Cardiac fibroblast (primary cell): ENCODE results near the gene KLHDC9.

Experiments used
- DNase-seq, 2 donors: peaks; one replicate each; pipeline versions ENCODE4 v3.0.0 to v3.0.0-alpha.2; 2010; ENCODE audit warnings: low read depth in 2 of 2
- H3K4me3 ChIP-seq, 2 donors: replicated peaks in 1 of 2; 1 replicate in 1 of 2; 2 replicates in 1 of 2; pipeline ENCODE4 v1.5.1; 2011; ENCODE audit warnings: low read depth in 2 of 2, low read length in 2 of 2, mild to moderate bottlenecking in 2 of 2, moderate library complexity in 1 of 2
- CTCF ChIP-seq: IDR thresholded peaks from one replicate; pipeline ENCODE4 v1.5.1; 2011; ENCODE audit warnings: low read depth, mild to moderate bottlenecking, low read length, inconsistent platforms

Gene KLHDC9

DNA sequence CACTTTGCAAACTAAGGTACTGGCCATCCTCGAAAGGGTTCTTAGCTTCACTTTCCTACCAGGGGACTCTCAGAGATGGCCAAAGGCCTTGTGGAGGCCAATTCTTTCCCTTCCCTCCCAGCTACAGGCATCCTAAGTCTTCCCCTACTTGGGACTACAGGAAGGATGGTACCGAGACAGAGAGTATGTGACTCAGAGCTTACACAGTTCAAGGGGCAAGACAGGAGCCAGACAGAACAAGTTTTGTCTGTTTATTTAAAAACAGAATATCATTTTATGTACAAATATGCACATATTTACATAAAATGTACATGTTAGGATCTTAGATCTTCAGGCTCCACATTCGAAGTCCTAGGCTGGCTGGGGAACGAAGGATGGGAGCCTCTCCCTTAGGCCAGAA lies 27.4 kb upstream of the KLHDC9 start:
- DNase-seq: peak in 1 of 2 donors; percentile 47
- no peak for TF ChIP-seq CTCF
- no peak overlapping the region for H3K4me3 ChIP-seq

- TF ChIP-seq CTCF: peak; percentile 71
- peak; percentile 66 to 72 for DNase-seq
- no peak overlapping the region for H3K4me3 ChIP-seq
These were observed 26.2 kb upstream of the KLHDC9 start for GRCh38 chr1:161071886-161072371.

- H3K4me3 ChIP-seq: no peak overlapping the region
- no peak for TF ChIP-seq CTCF
- DNase-seq: no peak
These were observed 25.3 kb upstream of the KLHDC9 start for GRCh38 chr1:161072751-161073449.

GRCh38 chr1:161073474-161074121 lies 24.6 kb upstream of the KLHDC9 start:
- no peak for TF ChIP-seq CTCF
- no peak overlapping the region for H3K4me3 ChIP-seq

GRCh38 chr1:161074676-161075368 lies 23.3 kb upstream of the KLHDC9 start:
- DNase-seq: no peak
- H3K4me3 ChIP-seq: no peak overlapping the region
- TF ChIP-seq CTCF: no peak

More at GRCh38 chr1:161073474-161074121, 24.6 kb upstream of the KLHDC9 start:
- no peak for DNase-seq

GRCh38 chr1:161076410-161076809 lies 21.8 kb upstream of the KLHDC9 start:
- no peak for TF ChIP-seq CTCF
- H3K4me3 ChIP-seq: no peak overlapping the region
- DNase-seq: no peak
